ENCODE data around the gene TPO. TPM values are rescaled to one million over a fixed set of nuclear protein-coding genes. Genes with fewer than 3 reads are reported as not detected.

Gene TPO
- total RNA-seq, 1 donor from 2014 or later, result not detected

GRCh38 chr2:1544478-1545069 is 131.3 kb downstream of the TPO start:
- CTCF ChIA-PET, result interaction anchor here (1.1 kb wide), 1 partner anchor 688 kb away, joined by 3 read pairs; no protein-coding TSS in a partner anchor
- Mint-ChIP-seq H3K27ac (no peak overlapping the region), H3K9me3 (no peaks in the 10 kb centered on the region), H3K27me3 (peaks cover 9% of the 10 kb centered on the region), H3K4me1 (peaks cover 4% of the 10 kb centered on the region), H3K36me3 (ENCODE audit: low read depth) (no peaks in the 10 kb centered on the region), H3K4me3 (no peak overlapping the region)
- POLR2A ChIA-PET, result no interaction called here
- no peak for DNase-seq
- intact Hi-C loops (cut with micrococcal nuclease), result loop anchor here (5.0 kb wide), 1 partner anchor 907 kb away; no protein-coding TSS in a partner anchor
- ATAC-seq (ENCODE audit: low read depth), result no peak
- TF ChIP-seq CTCF (IDR thresholded peaks at IDR 0.05), result no peak

GRCh38 chr2:1546023-1546591 is 132.8 kb downstream of the TPO start:
- TF ChIP-seq CTCF (IDR thresholded peaks at IDR 0.05), result no peak
- no peaks in the 10 kb centered on the region for H3K36me3 Mint-ChIP-seq (ENCODE audit: low read depth)
- POLR2A ChIA-PET, result no interaction called here
- H3K4me3 Mint-ChIP-seq, result no peak overlapping the region
- H3K27ac Mint-ChIP-seq, result no peak overlapping the region
- peaks cover 10% of the 10 kb centered on the region for H3K27me3 Mint-ChIP-seq
- CTCF ChIA-PET, result interaction anchor here (0.9 to 1.0 kb wide), 2 partner anchors 12 to 831 kb away, joined by 3 read pairs; no protein-coding TSS in a partner anchor
- intact Hi-C loops (cut with micrococcal nuclease), result loop anchor here (1.0 to 5.0 kb wide), 3 partner anchors 832 to 1017 kb away; no protein-coding TSS in a partner anchor
- no peaks in the 10 kb centered on the region for H3K9me3 Mint-ChIP-seq
- DNase-seq, result no peak
- peaks cover 4% of the 10 kb centered on the region for H3K4me1 Mint-ChIP-seq
- ATAC-seq (ENCODE audit: low read depth), result no peak

- ChIA-PET CTCF (interaction anchor here (0.9 to 1.0 kb wide), 2 partner anchors 12 to 832 kb away, joined by 3 read pairs; no protein-coding TSS in a partner anchor), POLR2A (no interaction called here)
- no peak for ATAC-seq (ENCODE audit: low read depth)
- no peak overlapping the region for H3K27ac Mint-ChIP-seq
- intact Hi-C loops (cut with micrococcal nuclease), result loop anchor here (1.0 to 5.0 kb wide), 3 partner anchors 833 to 1018 kb away; no protein-coding TSS in a partner anchor
- no peak overlapping the region for H3K4me3 Mint-ChIP-seq
- peaks cover 14% of the 10 kb centered on the region for H3K27me3 Mint-ChIP-seq
- H3K9me3 Mint-ChIP-seq, result no peaks in the 10 kb centered on the region
- peaks cover 4% of the 10 kb centered on the region for H3K4me1 Mint-ChIP-seq
- no peaks in the 10 kb centered on the region for H3K36me3 Mint-ChIP-seq (ENCODE audit: low read depth)
- TF ChIP-seq CTCF (IDR thresholded peaks at IDR 0.05), result no peak
- DNase-seq, result no peak
Observed at GRCh38 chr2:1546901-1547300, 133.6 kb downstream of the TPO start.

- ATAC-seq (ENCODE audit: low read depth) (no peak), DNase-seq (no peak)
- intact Hi-C loops (cut with micrococcal nuclease), result loop anchor here (5.0 kb wide), 1 partner anchor 912 kb away; no protein-coding TSS in a partner anchor
- Mint-ChIP-seq H3K27me3 (peaks cover 14% of the 10 kb centered on the region), H3K4me3 (no peak overlapping the region), H3K9me3 (no peaks in the 10 kb centered on the region), H3K27ac (no peak overlapping the region), H3K4me1 (peaks cover 4% of the 10 kb centered on the region), H3K36me3 (ENCODE audit: low read depth) (no peaks in the 10 kb centered on the region)
- no peak for TF ChIP-seq CTCF (IDR thresholded peaks at IDR 0.05)
- POLR2A ChIA-PET, result no interaction called here
- CTCF ChIA-PET, result interaction anchor here (1.8 kb wide), 1 partner anchor 835 kb away, joined by 4 read pairs; no protein-coding TSS in a partner anchor
Observed at GRCh38 chr2:1548910-1549673, 135.8 kb downstream of the TPO start.

GRCh38 chr2:1550076-1550475 is 136.8 kb downstream of the TPO start:
- no peaks in the 10 kb centered on the region for H3K9me3 Mint-ChIP-seq
- DNase-seq, result no peak
- no peak overlapping the region for H3K4me3 Mint-ChIP-seq
- no peaks in the 10 kb centered on the region for H3K36me3 Mint-ChIP-seq (ENCODE audit: low read depth)
- POLR2A ChIA-PET, result no interaction called here
- no peak for TF ChIP-seq CTCF (IDR thresholded peaks at IDR 0.05)
- no peak for ATAC-seq (ENCODE audit: low read depth)
- peaks cover 4% of the 10 kb centered on the region for H3K4me1 Mint-ChIP-seq
- CTCF ChIA-PET, result interaction anchor here (1.0 to 1.6 kb wide), 5 partner anchors 9 to 835 kb away, joined by 3 to 5 read pairs (median 4); no protein-coding TSS in a partner anchor
- no peak overlapping the region for H3K27ac Mint-ChIP-seq
- intact Hi-C loops (cut with micrococcal nuclease), result loop anchor here (1.0 kb wide), 2 partner anchors 836 to 1021 kb away; no protein-coding TSS in a partner anchor
- H3K27me3 Mint-ChIP-seq, result peaks cover 14% of the 10 kb centered on the region

Data from activated B cell treated with CpG ODN at 0.5 μM for 24 hours (primary cell).